Neutrophil (primary cell): ENCODE measurements around the gene WDR31.

Source experiments
- H3K27ac ChIP-seq: fragments of 200-600 bp; sonication (generic); 2 replicates; pipeline ENCODE4 v1.5.1; 2016; ENCODE audit warnings: mild to moderate bottlenecking, moderate library complexity
- H3K27me3 ChIP-seq: fragments of 200-600 bp; sonication (generic); 2 replicates; pipeline ENCODE4 v1.6.0; 2016; ENCODE audit warnings: mild to moderate bottlenecking
- H3K36me3 ChIP-seq: fragments of 200-600 bp; sonication (generic); 2 replicates; pipeline ENCODE4 v1.5.1; 2017
- H3K4me1 ChIP-seq, 2 experiments: fragments of 200-600 bp in 1 of 2; sonication (generic) in 1 of 2; 1 replicate in 1 of 2; 2 replicates in 1 of 2; pipeline versions ENCODE4 v1.5.1 to v1.6.1; 2013 to 2016; ENCODE audit warnings: low read depth in 1 of 2, low read length in 1 of 2, mild to moderate bottlenecking in 1 of 2, moderate library complexity in 1 of 2; ENCODE audit not compliant: control insufficient read depth in 1 of 2, insufficient read depth in 1 of 2
- H3K4me3 ChIP-seq, 2 experiments: fragments of 200-600 bp in 1 of 2; sonication (generic) in 1 of 2; 1 replicate in 1 of 2; 2 replicates in 1 of 2; pipeline ENCODE4 v1.5.1; 2013 to 2016; ENCODE audit warnings: low read depth in 1 of 2, low read length in 1 of 2, mild to moderate bottlenecking in 1 of 2, moderate library complexity in 1 of 2
- H3K9me3 ChIP-seq: fragments of 200-600 bp; sonication (generic); 2 replicates; pipeline ENCODE4 v1.5.1; 2016
- CTCF ChIP-seq: fragments of 200-600 bp; sonication (generic); IDR thresholded peaks from 2 replicates; pipeline ENCODE4 v1.5.1; 2016; ENCODE audit warnings: antibody characterized with exemption

The WDR31 gene

GRCh38 chr9:113361304-113362018 is 21.4 kb upstream of the WDR31 start:
- no peak for TF ChIP-seq CTCF
- Histone ChIP-seq H3K9me3 (no peaks in the 10 kb centered on the region), H3K4me1 (peaks cover 0 to 8% of the 10 kb centered on the region in 2 experiments)

GRCh38 chr9:113360242-113360842 is 20.3 kb upstream of the WDR31 start:
- peaks cover 0 to 1% of the 10 kb centered on the region in 2 experiments for H3K4me1 ChIP-seq
- no peaks in the 10 kb centered on the region for H3K36me3 ChIP-seq
- H3K27ac ChIP-seq = no peak overlapping the region
- no peak for TF ChIP-seq CTCF
- no peaks in the 10 kb centered on the region for H3K9me3 ChIP-seq
- H3K4me3 ChIP-seq = no peak overlapping the region
- no peaks in the 10 kb centered on the region for H3K27me3 ChIP-seq

More at GRCh38 chr9:113361304-113362018, 21.4 kb upstream of the WDR31 start:
- Histone ChIP-seq H3K4me3 (no peak overlapping the region), H3K36me3 (no peaks in the 10 kb centered on the region), H3K27ac (no peak overlapping the region), H3K27me3 (no peaks in the 10 kb centered on the region)

- no peaks in the 10 kb centered on the region for H3K4me1 ChIP-seq
- no peak overlapping the region for H3K4me3 ChIP-seq
- no peak for TF ChIP-seq CTCF
- no peaks in the 10 kb centered on the region for H3K9me3 ChIP-seq
- H3K27ac ChIP-seq = no peak overlapping the region
- no peaks in the 10 kb centered on the region for H3K27me3 ChIP-seq
- no peaks in the 10 kb centered on the region for H3K36me3 ChIP-seq
These were observed 19.3 kb upstream of the WDR31 start for GRCh38 chr9:113359385-113359784.

- H3K27ac ChIP-seq = no peak overlapping the region
- H3K9me3 ChIP-seq = no peaks in the 10 kb centered on the region
- no peaks in the 10 kb centered on the region for H3K4me1 ChIP-seq
- H3K36me3 ChIP-seq = no peaks in the 10 kb centered on the region
- no peaks in the 10 kb centered on the region for H3K27me3 ChIP-seq
- H3K4me3 ChIP-seq = no peak overlapping the region
- TF ChIP-seq CTCF = no peak
These were observed 16.7 kb upstream of the WDR31 start for GRCh38 chr9:113356686-113357292.

GRCh38 chr9:113355040-113355596 is 15.0 kb upstream of the WDR31 start:
- Histone ChIP-seq H3K27me3 (peaks cover 10% of the 10 kb centered on the region), H3K9me3 (no peaks in the 10 kb centered on the region), H3K4me3 (no peak overlapping the region), H3K36me3 (no peaks in the 10 kb centered on the region), H3K27ac (no peak overlapping the region), H3K4me1 (peaks cover 12 to 14% of the 10 kb centered on the region in 2 experiments)
- TF ChIP-seq CTCF = no peak
